Activated CD4-positive, alpha-beta T cell treated with anti-CD3 and anti-CD28 coated beads, Interleukin-2, amount 50 U/mL, for 48 hours (primary cell): ENCODE data around the gene PILRA.
"Not testable (repeated sequence)": the region's sequence is repeated elsewhere in the genome, so short reads cannot be mapped to it uniquely, and the experiment has no call there.

Experiments
- DNase-seq, 2 experiments: peaks; one replicate each; pipeline ENCODE4 v3.0.0-alpha.2; 2020

Gene PILRA

GRCh38 chr7:100381531-100382233 is 8.4 kb downstream of the PILRA start:
- not testable (repeated sequence) for DNase-seq

DNA sequence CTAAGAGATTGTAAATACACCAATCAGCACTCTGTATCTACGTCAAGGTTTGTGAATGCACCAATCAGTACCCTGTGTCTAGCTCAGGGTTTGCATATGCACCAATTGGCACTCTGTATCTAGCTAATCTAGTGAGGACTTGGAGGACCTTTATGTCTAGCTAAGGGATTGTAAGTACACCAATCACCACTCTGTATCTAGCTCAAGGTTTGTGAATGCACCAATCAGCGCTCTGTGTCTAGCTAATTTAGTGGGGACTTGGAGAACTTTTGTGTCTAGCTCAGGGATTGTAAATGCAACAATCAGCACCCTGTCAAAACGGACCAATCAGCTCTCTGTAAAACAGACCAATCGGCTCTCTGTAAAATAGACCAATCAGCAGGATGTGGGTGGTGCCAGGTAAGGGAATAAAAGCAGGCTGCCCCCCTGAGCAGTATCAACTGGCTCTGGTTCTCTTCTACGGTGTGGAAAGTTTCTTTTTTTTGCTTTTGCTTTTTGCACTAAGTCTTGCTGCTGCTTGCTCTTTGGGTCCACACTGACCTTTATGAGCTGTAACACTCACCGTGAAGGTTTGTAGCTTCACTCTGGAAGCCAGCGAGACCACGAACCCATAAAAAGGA is 9.1 kb downstream of the PILRA start:
- DNase-seq = not testable (repeated sequence)

- no peak for DNase-seq
Measured at GRCh38 chr7:100384628-100385294, 11.5 kb downstream of the PILRA start.

DNA sequence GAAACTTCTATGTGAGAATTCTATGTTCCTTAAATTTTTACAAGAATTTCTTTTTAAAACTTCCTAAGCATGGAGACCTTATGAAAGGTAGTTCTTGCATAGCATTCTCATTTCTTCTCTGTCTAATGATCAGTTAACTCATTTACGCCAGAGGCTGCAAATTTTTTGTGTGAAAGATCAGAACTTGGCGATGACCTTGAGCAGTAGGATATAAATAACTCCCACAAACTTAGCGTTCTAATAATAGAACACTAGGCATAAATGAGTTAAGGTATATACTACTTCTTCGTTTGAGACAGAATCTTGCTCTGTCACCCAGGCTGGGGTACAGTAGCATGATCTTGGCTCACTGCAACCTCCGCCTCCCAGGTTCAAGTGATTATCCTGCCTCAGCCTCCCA is 13.7 kb downstream of the PILRA start:
- no peak for DNase-seq

- no peak for DNase-seq
Measured at GRCh38 chr7:100387695-100388094, 14.4 kb downstream of the PILRA start.

DNA sequence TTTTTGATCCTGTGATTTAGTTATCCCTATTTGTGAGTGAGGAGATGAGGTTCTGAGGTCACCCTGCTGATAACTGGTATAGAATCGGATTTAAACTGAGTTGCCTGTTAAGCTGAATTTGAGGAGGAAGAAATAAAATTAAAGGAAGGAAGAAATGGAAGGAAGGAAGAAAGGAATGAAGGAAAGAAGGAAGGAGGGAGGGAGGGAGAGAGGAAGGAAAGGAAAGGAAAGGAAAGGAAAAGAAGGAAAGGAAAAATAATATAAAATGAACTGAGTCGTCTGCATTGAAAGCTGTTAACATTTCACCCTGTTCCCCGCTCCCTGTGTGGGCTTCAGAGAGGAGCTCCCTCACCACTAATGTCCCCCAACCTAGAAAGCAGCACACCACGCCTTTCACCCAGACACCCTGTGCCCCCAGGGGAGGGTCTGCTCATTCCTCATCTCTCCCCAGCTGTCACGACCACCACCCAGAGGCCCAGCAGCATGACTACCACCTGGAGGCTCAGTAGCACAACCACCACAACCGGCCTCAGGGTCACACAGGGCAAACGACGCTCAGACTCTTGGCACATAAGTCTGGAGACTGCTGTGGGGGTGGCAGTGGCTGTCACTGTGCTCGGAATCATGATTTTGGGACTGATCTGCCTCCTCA is 16.3 kb downstream of the PILRA start:
- no peak for DNase-seq

DNA sequence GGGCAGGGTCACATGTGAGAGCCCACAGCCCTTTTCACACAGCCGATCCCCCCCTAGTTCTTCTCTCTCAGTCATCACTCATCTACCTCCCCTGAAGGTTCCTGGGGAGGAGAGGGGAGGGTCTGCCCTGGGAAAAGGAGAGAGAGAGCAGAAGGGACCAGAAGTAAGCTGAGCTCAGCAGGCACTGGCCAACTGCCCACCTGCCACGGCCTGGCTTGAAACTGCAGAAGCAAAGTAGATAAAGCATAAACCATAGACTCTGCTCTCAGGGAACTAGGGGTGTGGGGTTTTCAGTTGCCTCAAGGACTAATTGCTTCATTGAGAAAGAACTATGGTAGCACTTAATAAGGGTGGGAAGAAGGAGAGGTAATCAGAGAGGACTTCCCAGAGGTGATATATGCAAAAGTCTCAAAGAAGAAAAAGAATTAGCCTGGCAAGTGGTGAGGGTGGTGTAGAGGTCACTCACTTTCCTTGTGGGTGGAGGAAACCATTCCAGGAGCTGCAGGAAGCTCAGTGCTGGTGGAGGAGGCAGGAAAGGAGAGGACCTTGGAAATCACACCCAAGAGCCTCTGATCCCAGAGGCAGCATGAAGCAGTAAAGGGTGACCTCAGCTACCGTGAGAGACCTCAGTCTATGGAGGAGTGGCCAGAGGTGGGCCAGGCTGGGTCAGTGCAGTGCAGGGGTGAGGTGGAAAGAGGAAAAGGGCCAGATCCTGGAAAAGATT is 17.2 kb downstream of the PILRA start:
- DNase-seq = no peak

DNA sequence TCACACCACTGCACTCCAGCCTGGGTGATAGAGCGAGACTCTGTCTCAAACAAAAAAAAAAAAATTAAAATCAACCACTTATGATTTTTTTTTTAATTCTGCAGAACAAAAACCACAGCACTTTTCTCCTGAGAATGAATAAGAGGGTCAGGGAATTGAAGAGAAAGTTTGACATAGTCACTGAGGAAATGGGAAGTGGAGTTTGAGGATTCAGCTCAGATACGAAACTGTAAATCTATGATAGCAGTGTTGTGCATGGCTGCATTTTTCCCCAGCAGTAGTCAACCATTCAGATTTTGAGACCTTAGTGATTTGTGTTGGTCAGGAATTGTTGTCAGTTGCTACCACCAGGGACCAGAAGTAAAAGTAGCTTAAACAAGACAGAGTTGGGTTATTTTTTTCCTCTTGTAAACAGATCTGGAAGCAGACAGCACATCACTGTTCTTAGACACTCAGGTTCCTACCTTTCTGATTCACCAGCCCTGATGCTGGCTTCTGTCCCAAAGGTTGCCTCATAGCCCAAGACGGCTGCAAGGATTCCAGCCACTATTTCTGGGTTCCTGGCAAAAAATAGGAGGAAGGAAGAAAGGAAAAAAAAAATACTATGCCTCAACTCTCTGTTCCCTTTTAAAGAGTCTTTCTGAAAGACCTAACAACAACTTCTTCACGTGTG is 20.1 kb downstream of the PILRA start:
- DNase-seq = no peak

DNA sequence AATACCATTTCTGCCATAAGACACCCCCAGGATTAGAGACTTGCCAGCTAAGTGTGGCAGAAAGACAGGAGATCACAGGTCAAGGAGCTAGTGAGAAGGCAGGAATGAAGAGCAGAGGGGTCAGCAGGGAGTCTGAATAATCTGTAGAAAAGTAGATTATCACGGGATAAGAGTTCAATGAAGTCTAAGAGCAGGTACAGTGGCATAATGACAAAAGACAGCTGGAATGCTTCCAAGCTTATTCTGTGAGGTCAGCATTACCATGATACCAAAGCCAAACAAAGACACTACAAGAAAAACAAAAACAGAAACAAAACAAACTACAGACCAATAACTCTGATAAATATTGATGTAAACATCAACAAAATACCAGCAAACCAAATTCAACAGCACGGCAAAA is 20.8 kb downstream of the PILRA start:
- no peak for DNase-seq

DNA sequence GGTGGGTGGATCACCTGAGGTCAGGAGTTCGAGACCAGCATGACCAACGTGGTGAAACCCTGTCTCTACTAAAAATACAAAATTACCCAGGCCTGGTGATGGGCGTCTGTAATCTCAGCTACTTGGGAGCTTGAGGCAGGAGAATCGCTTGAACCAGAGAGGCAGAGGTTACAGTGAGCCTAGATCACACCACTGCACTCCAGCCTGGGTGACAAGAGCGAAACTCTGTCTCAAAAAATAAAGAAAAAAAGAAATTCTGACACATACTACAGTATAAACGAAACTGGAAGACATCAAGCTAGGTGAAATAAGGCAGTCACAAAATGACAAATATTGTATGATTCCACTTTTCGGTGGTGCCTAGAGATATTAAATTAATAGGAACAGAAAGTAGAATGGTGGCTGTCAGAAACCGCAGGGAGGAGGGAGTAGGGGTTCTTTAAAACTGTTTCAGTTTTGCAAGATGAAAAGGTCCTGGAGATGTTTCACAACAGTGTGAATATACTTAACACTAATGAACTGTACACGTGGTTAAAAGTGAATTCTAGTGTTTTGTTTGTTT is 23.2 kb downstream of the PILRA start:
- DNase-seq = peak; percentile 49 to 65

DNA sequence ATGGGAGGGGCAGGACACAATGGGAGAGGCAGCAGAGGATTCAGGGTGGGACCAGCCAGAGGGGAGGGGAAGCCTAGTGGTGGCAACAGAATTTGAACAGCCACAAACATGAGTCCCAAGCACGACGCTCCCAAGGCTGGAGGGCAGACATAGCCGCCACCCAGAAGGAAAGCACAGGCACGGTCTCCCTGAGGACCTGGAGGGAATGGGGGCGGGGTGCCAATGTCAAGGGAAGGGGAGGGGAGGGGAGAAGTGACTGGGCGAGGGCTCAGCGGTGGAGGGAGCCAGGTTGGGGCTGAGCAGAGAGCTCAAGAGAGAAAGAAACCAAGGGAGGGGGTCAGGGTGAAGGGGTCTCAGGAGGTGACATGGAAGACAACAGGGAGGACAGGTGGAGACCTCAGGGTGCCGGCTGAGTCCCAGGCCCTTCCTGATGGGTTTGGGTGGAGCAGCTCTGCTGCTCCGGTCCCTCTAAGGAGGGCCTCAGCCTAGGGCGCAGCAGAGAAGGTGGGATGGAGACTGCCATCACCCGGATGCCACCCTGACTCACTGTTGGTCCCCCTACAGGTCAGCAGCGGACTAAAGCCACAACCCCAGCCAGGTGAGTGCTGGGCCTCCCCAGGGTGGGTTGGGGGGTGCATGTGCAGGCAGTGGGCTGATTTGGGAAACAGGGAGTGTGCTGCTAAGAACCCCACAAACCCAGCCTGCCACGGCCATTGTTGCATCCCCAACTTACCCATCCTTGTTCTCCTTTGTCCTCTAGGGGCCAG is 24.2 kb downstream of the PILRA start:
- no peak for DNase-seq

DNA sequence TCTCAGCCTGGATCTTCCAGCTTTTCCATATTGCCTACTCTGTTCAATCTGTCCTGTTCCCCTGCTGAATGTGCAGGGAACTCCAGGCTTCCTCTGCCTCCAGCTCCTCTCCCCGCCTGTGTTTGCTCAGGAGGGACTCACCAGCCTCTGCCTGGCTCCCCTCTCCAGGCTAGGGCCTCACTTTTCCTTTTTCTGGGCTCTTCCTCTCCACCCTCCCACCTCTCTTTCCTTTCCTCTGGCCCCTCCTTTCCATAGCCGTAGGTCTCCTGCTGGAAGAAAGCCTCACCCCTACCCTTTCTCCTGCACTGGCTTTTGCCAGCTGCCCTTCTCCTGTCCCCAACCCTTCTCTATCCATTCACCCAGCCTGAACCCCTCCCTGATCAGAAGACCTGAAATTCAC is 25.0 kb downstream of the PILRA start:
- no peak for DNase-seq

- no peak for DNase-seq
Measured at GRCh38 chr7:100400041-100400440, 26.8 kb downstream of the PILRA start.

DNA sequence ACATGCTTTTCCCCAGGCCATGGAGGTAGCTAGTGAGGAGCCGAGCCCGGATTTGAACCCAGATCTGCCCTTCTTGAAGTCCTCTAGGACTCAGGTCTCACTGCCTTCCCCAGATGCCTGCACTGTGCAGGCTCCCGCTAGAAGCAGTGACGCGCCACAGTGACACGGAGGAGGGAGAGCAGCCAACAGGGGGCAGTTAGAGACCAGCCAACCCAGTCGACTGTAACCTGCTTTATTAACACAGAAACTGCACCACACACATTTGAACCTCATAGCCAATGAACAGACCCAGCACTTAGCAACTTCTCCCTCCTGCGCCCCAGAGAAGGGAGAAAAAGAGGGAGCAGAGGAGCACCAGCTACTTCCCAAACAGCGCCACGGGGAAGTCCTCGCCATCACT is 27.4 kb downstream of the PILRA start:
- no peak for DNase-seq

DNA sequence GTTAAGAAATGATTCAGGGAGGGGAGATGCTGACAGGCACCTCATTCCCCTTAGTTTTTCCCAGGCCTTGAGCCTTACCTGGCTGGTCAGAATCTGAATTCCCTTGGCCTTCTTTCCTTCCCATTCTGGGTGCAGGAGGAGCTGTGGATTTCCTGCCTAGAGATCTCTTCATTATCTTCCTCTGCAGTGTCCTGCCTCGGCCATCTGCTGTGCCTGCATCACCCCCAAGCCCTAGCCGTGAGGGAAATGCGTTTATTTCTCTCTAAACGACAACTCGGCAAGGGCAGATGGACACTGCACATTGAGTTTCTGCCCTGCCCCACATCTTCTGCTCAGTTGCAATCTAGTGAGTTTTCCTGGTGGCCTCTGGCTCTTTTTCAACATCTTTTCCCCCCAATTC is 28.5 kb downstream of the PILRA start:
- DNase-seq = no peak

GRCh38 chr7:100402241-100402640 is 29.0 kb downstream of the PILRA start:
- no peak for DNase-seq

- no peak for DNase-seq
Measured at GRCh38 chr7:100406767-100407166, 33.5 kb downstream of the PILRA start.

GRCh38 chr7:100407285-100408180 is 34.2 kb downstream of the PILRA start:
- peak; percentile 21 to 38 for DNase-seq

GRCh38 chr7:100411101-100411500 is 37.8 kb downstream of the PILRA start:
- no peak for DNase-seq

GRCh38 chr7:100413346-100413745 is 40.1 kb downstream of the PILRA start:
- DNase-seq = no peak
